ENCODE measurements around the gene ADGRL4.
"Not testable (repeated sequence)": the region's sequence is repeated elsewhere in the genome, so short reads cannot be mapped to it uniquely, and the experiment has no call there.

Gene ADGRL4

GRCh38 chr1:78913950-78914349, 92.6 kb downstream of the ADGRL4 start:
- DNase-seq, result no peak

- no peak for DNase-seq
Measured at GRCh38 chr1:78911956-78912880, 94.3 kb downstream of the ADGRL4 start.

- DNase-seq, result no peak
Measured at GRCh38 chr1:78902641-78903040, 103.9 kb downstream of the ADGRL4 start.

GRCh38 chr1:78894811-78895210, 111.7 kb downstream of the ADGRL4 start:
- no peak for DNase-seq

- DNase-seq, result no peak
Measured at GRCh38 chr1:78892260-78892840, 114.2 kb downstream of the ADGRL4 start.

- DNase-seq, result no peak
Measured at GRCh38 chr1:78887458-78887857, 119.1 kb downstream of the ADGRL4 start.

GRCh38 chr1:78884685-78885452, 121.7 kb downstream of the ADGRL4 start:
- no peak for DNase-seq

GRCh38 chr1:78880223-78880622, 126.3 kb downstream of the ADGRL4 start:
- no peak for DNase-seq

GRCh38 chr1:78875986-78876385, 130.5 kb downstream of the ADGRL4 start:
- not testable (repeated sequence) for DNase-seq

DNA sequence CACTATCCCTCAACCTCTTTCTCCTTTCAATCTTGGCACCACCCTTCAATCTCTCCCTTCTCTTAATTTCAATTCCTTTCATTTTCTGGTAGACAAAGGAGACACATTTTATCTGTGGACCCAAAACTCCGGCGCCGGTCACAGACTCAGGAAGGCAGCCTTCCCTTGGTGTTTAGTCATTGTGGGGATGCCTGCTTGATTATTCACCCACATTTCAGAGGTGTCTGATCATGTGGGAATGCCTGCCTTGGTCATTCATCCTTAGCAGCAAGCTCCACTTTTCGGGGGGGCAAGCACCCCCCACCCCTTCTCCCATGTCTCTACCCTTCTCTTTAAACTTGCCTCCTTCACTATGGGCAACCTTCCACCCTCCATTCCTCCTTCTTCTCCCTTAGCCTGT, 133.7 kb downstream of the ADGRL4 start:
- not testable (repeated sequence) for DNase-seq

GRCh38 chr1:78871249-78871648, 135.3 kb downstream of the ADGRL4 start:
- DNase-seq, result no peak

- no peak for DNase-seq
Measured at GRCh38 chr1:78869136-78869535, 137.4 kb downstream of the ADGRL4 start.

GRCh38 chr1:78864175-78864574, 142.4 kb downstream of the ADGRL4 start:
- no peak for DNase-seq

DNA sequence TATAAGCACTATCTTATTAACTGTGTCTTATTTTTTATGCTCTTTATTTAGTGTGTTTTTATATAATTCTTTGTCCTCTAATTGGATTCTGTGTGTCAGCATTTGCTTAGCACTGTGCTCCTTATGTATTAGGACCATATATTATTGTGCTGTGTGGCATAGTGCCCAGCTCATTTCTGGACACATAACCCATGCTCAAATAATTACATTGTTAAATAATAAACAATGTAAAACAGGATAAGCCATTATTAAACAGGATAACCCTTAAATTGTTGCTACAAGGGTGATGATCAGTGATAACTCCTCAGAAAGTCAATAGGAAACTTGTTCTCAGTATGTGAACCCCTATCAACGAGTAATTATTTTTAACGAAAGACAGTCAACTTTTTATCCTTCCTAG, 150.4 kb downstream of the ADGRL4 start:
- no peak for DNase-seq

GRCh38 chr1:78855258-78855657, 151.3 kb downstream of the ADGRL4 start:
- no peak for DNase-seq

DNA sequence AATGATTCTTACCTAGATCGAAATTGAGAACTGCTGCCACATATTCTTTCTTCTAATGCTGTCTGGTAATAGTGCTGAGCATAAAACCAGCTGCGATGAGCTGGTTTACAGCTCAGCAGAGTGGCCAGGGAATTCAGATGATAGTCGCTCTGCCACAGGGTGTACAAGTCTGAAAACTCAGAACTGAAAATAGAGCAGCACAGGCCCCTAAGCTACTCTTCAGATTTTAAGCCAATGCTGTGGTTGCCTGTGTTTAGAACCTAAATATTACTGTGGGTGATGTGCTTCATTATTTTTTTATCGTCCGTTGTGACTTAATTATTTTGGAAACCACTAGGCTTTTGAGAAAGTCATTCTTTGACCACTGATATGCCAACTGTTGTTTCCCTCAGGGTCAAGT, 152.0 kb downstream of the ADGRL4 start:
- no peak for DNase-seq

DNA sequence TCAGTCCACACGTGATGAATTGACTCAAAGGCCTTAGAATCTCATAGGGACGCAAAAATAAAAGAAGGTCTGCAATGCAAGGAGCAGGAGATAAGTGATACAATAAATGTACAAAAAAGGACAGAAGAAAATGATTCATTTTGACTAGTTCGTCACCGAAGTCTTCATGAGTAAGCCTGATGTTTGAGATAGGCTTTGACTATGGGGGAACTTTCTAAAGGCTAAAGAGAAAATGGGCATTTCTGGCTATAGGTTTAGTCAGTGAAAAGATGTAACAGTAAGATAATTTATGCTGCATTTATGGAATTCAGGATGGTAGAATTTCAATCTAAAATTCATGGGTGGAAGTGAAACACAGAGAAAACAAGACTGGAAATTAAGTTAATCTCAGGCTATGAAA, 163.0 kb downstream of the ADGRL4 start:
- DNase-seq, result no peak

DNA sequence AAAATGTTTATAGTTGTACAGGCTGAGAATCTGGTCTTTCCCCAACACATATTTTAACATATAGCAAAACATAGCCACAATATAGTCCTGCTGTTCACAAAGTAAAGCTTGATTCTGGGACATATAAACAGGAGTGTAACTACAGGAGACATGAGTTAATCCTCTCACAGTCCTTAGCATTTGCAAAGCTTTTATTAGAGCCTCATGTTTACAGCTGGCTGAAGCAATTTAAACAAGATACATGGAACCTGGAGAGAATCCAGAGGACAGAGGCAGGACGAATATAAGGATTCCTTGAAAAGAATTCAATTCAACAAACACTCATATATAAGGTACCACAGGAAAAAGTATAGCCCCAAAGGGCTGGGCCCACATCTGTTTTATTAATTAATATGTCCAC, 163.4 kb downstream of the ADGRL4 start:
- no peak for DNase-seq

DNA sequence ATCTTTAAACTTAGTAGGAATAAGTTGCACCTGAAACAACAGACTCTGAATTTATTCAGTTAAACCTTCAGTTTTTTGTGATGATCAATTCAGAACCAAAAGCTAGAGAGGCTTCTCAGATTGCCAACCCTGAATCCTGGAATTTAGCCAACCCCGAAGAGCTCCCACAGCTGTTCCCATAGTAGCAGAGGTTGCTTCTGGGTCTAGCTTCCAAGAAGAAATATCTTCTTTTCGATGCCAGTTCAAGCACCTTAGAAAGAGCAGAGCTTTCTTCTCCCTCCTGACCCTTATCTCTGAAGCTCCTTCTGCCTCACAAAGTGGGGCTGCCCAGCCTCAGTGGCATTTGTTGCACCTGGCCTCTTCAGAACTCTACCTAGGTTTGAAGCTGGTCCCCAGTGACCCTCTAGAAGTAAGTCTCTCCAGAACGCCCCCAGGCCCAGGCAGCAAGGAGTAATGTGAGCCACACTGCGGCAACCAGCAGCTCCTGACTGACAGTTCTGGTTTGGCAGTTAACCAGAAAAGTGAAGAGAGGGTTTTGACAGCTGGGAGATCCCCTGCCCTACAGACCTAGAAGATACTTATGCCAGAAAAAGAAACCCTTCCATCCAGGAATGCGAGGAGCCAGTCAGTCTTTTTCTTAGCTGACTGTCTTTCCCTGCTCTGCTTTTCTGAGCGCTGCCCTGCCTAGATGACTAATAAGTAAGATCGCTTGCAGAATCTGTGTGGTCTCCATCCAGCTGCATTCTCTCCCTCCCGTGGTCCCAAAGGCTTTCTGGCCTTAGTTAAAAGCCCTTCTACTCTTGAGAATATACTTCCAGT, 165.9 kb downstream of the ADGRL4 start:
- DNase-seq, result no peak
